HUES6 (cell line): ENCODE measurements around the gene MRPL34.

Experiments used
- H3K27ac ChIP-seq: 2 replicates; pipeline ENCODE4 v1.7.0; 2013; ENCODE audit warnings: low read depth, mild to moderate bottlenecking, low read length, inconsistent platforms
- H3K27me3 ChIP-seq: 2 replicates; pipeline ENCODE4 v1.6.1; 2013; ENCODE audit warnings: low read length; ENCODE audit not compliant: control insufficient read depth, insufficient read depth
- H3K36me3 ChIP-seq: 2 replicates; pipeline ENCODE4 v1.6.1; 2013; ENCODE audit warnings: low read length; ENCODE audit not compliant: control insufficient read depth, insufficient read depth
- H3K4me1 ChIP-seq: 2 replicates; pipeline ENCODE4 v1.6.1; 2013; ENCODE audit warnings: low read length; ENCODE audit not compliant: control insufficient read depth, insufficient read depth
- H3K4me3 ChIP-seq: 2 replicates; pipeline ENCODE4 v1.5.1; 2013; ENCODE audit warnings: low read depth, low read length
- H3K9ac ChIP-seq: one replicate; pipeline ENCODE4 v1.6.1; 2013; ENCODE audit warnings: mild to moderate bottlenecking, low read length
- H3K9me3 ChIP-seq: 2 replicates; pipeline ENCODE4 v1.6.1; 2013; ENCODE audit warnings: low read depth, low read length; ENCODE audit not compliant: control insufficient read depth, insufficient read depth

MRPL34 gene

GRCh38 chr19:17337675-17338432 lies 32.2 kb downstream of the MRPL34 start:
- H3K36me3 ChIP-seq = peaks cover 10% of the 10 kb centered on the region
- H3K9me3 ChIP-seq = no peaks in the 10 kb centered on the region
- H3K9ac ChIP-seq = peak overlapping the region; percentile 79
- H3K4me3 ChIP-seq = peak overlapping the region; percentile 74
- H3K4me1 ChIP-seq = peaks cover 27% of the 10 kb centered on the region
- H3K27me3 ChIP-seq = no peaks in the 10 kb centered on the region
- H3K27ac ChIP-seq = peak overlapping the region; percentile 54; the same call in 1 of the 2 replicates

- no peak overlapping the region for H3K27ac ChIP-seq
Observed at GRCh38 chr19:17338433-17339078, 32.9 kb downstream of the MRPL34 start.

GRCh38 chr19:17339088-17339741 lies 33.5 kb downstream of the MRPL34 start:
- Histone ChIP-seq H3K9ac (no peak overlapping the region), H3K27me3 (no peaks in the 10 kb centered on the region), H3K4me1 (peaks cover 20% of the 10 kb centered on the region), H3K9me3 (no peaks in the 10 kb centered on the region), H3K4me3 (peak overlapping the region; percentile 19; the same call in 1 of the 2 replicates), H3K36me3 (peaks cover 10% of the 10 kb centered on the region), H3K27ac (no peak overlapping the region)

More at GRCh38 chr19:17338433-17339078, 32.9 kb downstream of the MRPL34 start:
- Histone ChIP-seq H3K9me3 (no peaks in the 10 kb centered on the region), H3K9ac (peak overlapping the region; percentile 79), H3K4me3 (peak overlapping the region; percentile 74), H3K4me1 (peaks cover 23% of the 10 kb centered on the region), H3K36me3 (peaks cover 10% of the 10 kb centered on the region), H3K27me3 (no peaks in the 10 kb centered on the region)

GRCh38 chr19:17340302-17340870 lies 34.7 kb downstream of the MRPL34 start:
- peaks cover 10% of the 10 kb centered on the region for H3K36me3 ChIP-seq
- peak overlapping the region; percentile 47 for H3K4me3 ChIP-seq
- H3K9me3 ChIP-seq = no peaks in the 10 kb centered on the region
- no peak overlapping the region for H3K9ac ChIP-seq
- H3K27ac ChIP-seq = no peak overlapping the region
- H3K4me1 ChIP-seq = peaks cover 20% of the 10 kb centered on the region
- H3K27me3 ChIP-seq = no peaks in the 10 kb centered on the region

- Histone ChIP-seq H3K4me1 (peaks cover 20% of the 10 kb centered on the region), H3K27ac (no peak overlapping the region), H3K9me3 (no peaks in the 10 kb centered on the region), H3K9ac (no peak overlapping the region), H3K4me3 (peak overlapping the region; percentile 32; the same call in 1 of the 2 replicates), H3K36me3 (peaks cover 10% of the 10 kb centered on the region), H3K27me3 (no peaks in the 10 kb centered on the region)
Observed at GRCh38 chr19:17340871-17341357, 35.2 kb downstream of the MRPL34 start.

GRCh38 chr19:17341386-17341785 lies 35.7 kb downstream of the MRPL34 start:
- H3K27ac ChIP-seq = no peak overlapping the region
- H3K4me1 ChIP-seq = peaks cover 20% of the 10 kb centered on the region
- no peak overlapping the region for H3K9ac ChIP-seq
- H3K9me3 ChIP-seq = no peaks in the 10 kb centered on the region
- peaks cover 10% of the 10 kb centered on the region for H3K36me3 ChIP-seq
- no peaks in the 10 kb centered on the region for H3K27me3 ChIP-seq
- no peak overlapping the region for H3K4me3 ChIP-seq

- no peaks in the 10 kb centered on the region for H3K9me3 ChIP-seq
- H3K36me3 ChIP-seq = peaks cover 10% of the 10 kb centered on the region
- no peak overlapping the region for H3K27ac ChIP-seq
- peaks cover 20% of the 10 kb centered on the region for H3K4me1 ChIP-seq
- H3K27me3 ChIP-seq = no peaks in the 10 kb centered on the region
- H3K9ac ChIP-seq = no peak overlapping the region
- no peak overlapping the region for H3K4me3 ChIP-seq
Observed at GRCh38 chr19:17341845-17342244, 36.2 kb downstream of the MRPL34 start.

- H3K4me3 ChIP-seq = no peak overlapping the region
- H3K36me3 ChIP-seq = peaks cover 10% of the 10 kb centered on the region
- H3K27me3 ChIP-seq = no peaks in the 10 kb centered on the region
- H3K9me3 ChIP-seq = no peaks in the 10 kb centered on the region
- H3K27ac ChIP-seq = no peak overlapping the region
- peaks cover 15% of the 10 kb centered on the region; the same call in 1 of the 2 replicates for H3K4me1 ChIP-seq
- H3K9ac ChIP-seq = no peak overlapping the region
Observed at GRCh38 chr19:17346109-17346671, 40.5 kb downstream of the MRPL34 start.

GRCh38 chr19:17347361-17347760 lies 41.7 kb downstream of the MRPL34 start:
- Histone ChIP-seq H3K36me3 (peaks cover 3% of the 10 kb centered on the region; the same call in 1 of the 2 replicates), H3K9ac (no peak overlapping the region), H3K9me3 (no peaks in the 10 kb centered on the region), H3K27me3 (no peaks in the 10 kb centered on the region), H3K4me3 (no peak overlapping the region), H3K27ac (no peak overlapping the region), H3K4me1 (peaks cover 15% of the 10 kb centered on the region; the same call in 1 of the 2 replicates)

GRCh38 chr19:17347877-17348276 lies 42.2 kb downstream of the MRPL34 start:
- Histone ChIP-seq H3K27me3 (no peaks in the 10 kb centered on the region), H3K9ac (no peak overlapping the region), H3K4me1 (peaks cover 15% of the 10 kb centered on the region; the same call in 1 of the 2 replicates), H3K27ac (no peak overlapping the region), H3K36me3 (no peaks in the 10 kb centered on the region), H3K4me3 (no peak overlapping the region), H3K9me3 (no peaks in the 10 kb centered on the region)
